ENCODE results near the gene CLEC18C.
"Not testable (repeated sequence)": the region's sequence is repeated elsewhere in the genome, so short reads cannot be mapped to it uniquely, and the experiment has no call there.

The CLEC18C gene

DNA sequence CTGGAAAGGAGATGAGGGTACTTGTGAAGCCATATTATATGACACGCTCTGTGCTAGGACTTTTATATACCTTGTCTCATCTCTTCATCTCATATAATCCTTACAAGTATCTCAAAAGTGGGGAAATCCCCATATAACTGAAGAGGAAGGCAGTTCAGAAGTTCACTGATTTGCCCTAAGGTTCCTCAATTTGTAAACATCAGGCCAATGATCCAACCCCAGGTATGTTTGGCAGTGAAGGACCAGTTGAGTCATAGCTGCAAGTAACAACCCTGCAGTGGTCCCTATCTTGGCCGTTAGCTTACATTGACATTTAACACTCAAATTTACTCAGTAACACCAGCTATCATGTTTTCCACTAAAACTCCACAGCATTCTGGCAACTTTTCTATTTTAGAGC is 45.0 kb downstream of the CLEC18C start:
- DNase-seq: not testable (repeated sequence)

GRCh38 chr16:70222574-70222973 is 49.0 kb downstream of the CLEC18C start:
- not testable (repeated sequence) for DNase-seq

DNA sequence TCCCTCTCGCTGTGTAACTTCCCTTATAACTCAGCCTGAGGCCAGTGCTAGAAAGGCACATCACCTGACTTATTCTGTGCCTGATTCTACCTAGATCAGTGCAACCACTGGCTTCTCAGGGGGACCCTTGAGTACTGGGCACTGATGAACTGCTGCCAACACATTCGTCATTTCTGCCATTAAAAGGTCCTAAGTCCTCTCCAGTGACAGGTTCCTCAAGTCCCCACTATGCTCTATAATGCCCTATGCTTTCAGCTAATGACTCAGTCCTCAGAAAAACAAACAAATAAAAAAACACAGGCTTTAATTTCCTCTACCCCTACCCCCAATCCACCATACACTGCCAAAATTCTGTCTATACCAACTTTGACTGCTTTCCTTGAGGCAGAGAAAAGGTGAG is 49.6 kb downstream of the CLEC18C start:
- DNase-seq: not testable (repeated sequence)

DNA sequence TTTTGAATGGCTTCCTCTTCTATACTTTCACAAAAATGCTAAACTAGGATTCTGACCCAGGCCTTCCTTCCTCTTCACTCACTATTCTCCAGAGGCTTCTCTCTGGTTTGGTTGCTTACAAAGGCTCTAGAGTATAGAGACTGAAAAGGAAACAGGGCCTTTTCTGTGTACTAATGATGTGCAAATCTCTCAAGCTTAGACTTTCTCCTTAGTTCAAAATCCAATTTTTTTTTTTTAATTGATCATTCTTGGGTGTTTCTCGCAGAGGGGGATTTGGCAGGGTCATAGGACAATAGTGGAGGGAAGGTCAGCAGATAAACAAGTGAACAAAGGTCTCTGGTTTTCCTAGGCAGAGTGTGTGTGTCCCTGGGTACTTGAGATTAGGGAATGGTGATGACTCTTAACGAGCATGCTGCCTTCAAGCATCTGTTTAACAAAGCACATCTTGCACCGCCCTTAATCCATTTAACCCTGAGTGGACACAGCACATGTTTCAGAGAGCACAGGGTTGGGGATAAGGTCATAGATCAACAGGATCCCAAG is 50.5 kb downstream of the CLEC18C start:
- DNase-seq: not testable (repeated sequence)

DNA sequence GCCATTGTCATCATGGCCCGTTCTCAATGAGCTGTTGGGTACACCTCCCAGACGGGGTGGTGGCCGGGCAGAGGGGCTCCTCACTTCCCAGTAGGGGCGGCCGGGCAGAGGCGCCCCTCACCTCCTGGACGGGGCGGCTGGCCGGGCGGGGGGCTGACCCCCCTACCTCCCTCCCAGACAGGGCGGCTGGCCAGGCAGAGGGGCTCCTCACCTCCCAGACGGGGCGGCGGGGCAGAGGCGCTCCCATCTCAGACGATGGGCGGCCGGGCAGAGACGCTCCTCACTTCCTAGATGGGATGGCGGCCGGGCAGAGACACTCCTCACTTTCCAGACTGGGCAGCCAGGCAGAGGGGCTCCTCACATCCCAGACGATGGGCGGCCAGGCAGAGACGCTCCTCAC is 51.1 kb downstream of the CLEC18C start:
- DNase-seq: not testable (repeated sequence)

- DNase-seq: not testable (repeated sequence)
These were observed 51.8 kb downstream of the CLEC18C start for GRCh38 chr16:70225430-70225829.

GRCh38 chr16:70226024-70226423 is 52.4 kb downstream of the CLEC18C start:
- DNase-seq: not testable (repeated sequence)

- not testable (repeated sequence) for DNase-seq
These were observed 58.2 kb downstream of the CLEC18C start for GRCh38 chr16:70231831-70232230.
